Measurements from ENCODE around the gene TNS1.
"Not testable (repeated sequence)": the region's sequence is repeated elsewhere in the genome, so short reads cannot be mapped to it uniquely, and the experiment has no call there.

TNS1 gene

DNA sequence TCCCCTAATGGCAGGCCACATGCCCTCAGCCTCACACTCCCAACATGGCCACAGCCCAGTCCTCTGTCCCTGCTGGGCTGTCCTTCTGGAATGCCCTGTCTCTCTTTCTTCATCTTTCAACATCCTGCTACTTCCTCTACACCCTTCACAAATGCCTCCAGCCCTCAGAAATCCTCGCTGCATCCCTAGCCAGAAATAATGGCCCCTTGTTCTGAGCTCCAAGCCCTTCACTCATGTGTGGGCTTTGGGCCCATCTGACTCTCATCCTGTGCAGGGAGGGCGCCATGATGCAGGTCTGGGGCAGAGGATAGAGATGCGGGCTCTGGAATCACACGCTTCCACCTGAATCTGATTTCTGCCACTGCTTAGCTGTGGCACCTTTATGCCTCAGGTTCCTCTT, 181.9 kb downstream of the TNS1 start:
- H3K4me3 ChIP-seq (ENCODE audit: low read depth in 1 of 2, low read length in 2 of 2) = no peak overlapping the region
- no peak overlapping the region for H3K9ac ChIP-seq (ENCODE audit: low read length)
- no peaks in the 10 kb centered on the region for H3K27me3 ChIP-seq (ENCODE audit: control insufficient read depth in 1 of 2, insufficient read depth in 2 of 2, low read length in 2 of 2)
- H3K27ac ChIP-seq (ENCODE audit: low read depth, low read length) = no peak overlapping the region
- peaks cover 86% of the 10 kb centered on the region for H3K4me1 ChIP-seq (ENCODE audit: insufficient read depth, low read length)
- H3K9me3 ChIP-seq (ENCODE audit: low read length) = no peaks in the 10 kb centered on the region
- peaks cover 93% of the 10 kb centered on the region for H3K36me3 ChIP-seq (ENCODE audit: insufficient read depth, low read length)

- Histone ChIP-seq H3K9ac (ENCODE audit: low read length) (no peak overlapping the region), H3K4me1 (ENCODE audit: insufficient read depth, low read length) (peaks cover 85% of the 10 kb centered on the region), H3K27me3 (ENCODE audit: control insufficient read depth in 1 of 2, insufficient read depth in 2 of 2, low read length in 2 of 2) (no peaks in the 10 kb centered on the region), H3K9me3 (ENCODE audit: low read length) (no peaks in the 10 kb centered on the region), H3K36me3 (ENCODE audit: insufficient read depth, low read length) (peaks cover 93% of the 10 kb centered on the region), H3K4me3 (ENCODE audit: low read depth in 1 of 2, low read length in 2 of 2) (no peak overlapping the region), H3K27ac (ENCODE audit: low read depth, low read length) (peak overlapping the region; percentile 10)
These were observed 182.5 kb downstream of the TNS1 start for GRCh38 chr2:217820091-217820819.

DNA sequence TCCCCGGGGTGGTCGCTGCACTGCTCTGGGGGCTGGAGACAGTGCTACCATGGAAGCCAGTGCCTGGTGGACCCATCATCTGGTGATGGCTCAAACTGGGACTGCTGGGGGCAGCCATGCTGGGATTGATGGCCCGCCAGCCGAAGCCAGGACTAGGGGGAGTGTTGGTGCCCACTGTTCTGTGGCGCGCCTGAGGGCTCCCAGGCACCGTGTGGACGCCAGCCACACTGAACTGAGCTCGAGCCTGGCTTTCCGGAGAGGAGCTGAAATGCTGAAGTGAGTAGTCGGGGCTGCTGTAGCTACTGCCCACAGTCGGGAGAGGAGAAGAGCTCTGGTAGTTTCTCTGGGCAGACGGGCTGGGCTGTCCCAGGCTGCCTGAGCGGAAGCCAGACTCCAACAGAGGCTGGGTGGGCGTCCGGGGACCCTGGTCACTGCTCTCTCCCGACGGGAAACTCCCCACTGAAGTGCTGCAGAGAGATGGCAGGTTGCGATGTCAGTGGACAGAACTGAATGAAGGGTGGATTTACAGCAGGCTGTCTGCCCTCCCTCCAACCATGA, 184.4 kb downstream of the TNS1 start:
- Histone ChIP-seq H3K27ac (ENCODE audit: low read depth, low read length) (peak overlapping the region; percentile 27), H3K27me3 (ENCODE audit: control insufficient read depth in 1 of 2, insufficient read depth in 2 of 2, low read length in 2 of 2) (no peaks in the 10 kb centered on the region), H3K4me3 (ENCODE audit: low read depth in 1 of 2, low read length in 2 of 2) (no peak overlapping the region), H3K36me3 (ENCODE audit: insufficient read depth, low read length) (peaks cover 98% of the 10 kb centered on the region), H3K9me3 (ENCODE audit: low read length) (no peaks in the 10 kb centered on the region), H3K9ac (ENCODE audit: low read length) (no peak overlapping the region), H3K4me1 (ENCODE audit: insufficient read depth, low read length) (peaks cover 67% of the 10 kb centered on the region)

- H3K4me1 ChIP-seq (ENCODE audit: insufficient read depth, low read length) = peaks cover 60% of the 10 kb centered on the region
These were observed 185.1 kb downstream of the TNS1 start for GRCh38 chr2:217817466-217818292.

GRCh38 chr2:217816396-217816869, 186.4 kb downstream of the TNS1 start:
- H3K9ac ChIP-seq (ENCODE audit: low read length) = no peak overlapping the region
- H3K9me3 ChIP-seq (ENCODE audit: low read length) = no peaks in the 10 kb centered on the region
- peak overlapping the region; percentile 51 for H3K27ac ChIP-seq (ENCODE audit: low read depth, low read length)
- H3K4me1 ChIP-seq (ENCODE audit: insufficient read depth, low read length) = peaks cover 49% of the 10 kb centered on the region
- no peaks in the 10 kb centered on the region for H3K27me3 ChIP-seq (ENCODE audit: control insufficient read depth in 1 of 2, insufficient read depth in 2 of 2, low read length in 2 of 2)
- H3K4me3 ChIP-seq (ENCODE audit: low read depth in 1 of 2, low read length in 2 of 2) = no peak overlapping the region
- peaks cover 99% of the 10 kb centered on the region for H3K36me3 ChIP-seq (ENCODE audit: insufficient read depth, low read length)

More at GRCh38 chr2:217817466-217818292, 185.1 kb downstream of the TNS1 start:
- no peaks in the 10 kb centered on the region for H3K27me3 ChIP-seq (ENCODE audit: control insufficient read depth in 1 of 2, insufficient read depth in 2 of 2, low read length in 2 of 2)
- no peak overlapping the region for H3K9ac ChIP-seq (ENCODE audit: low read length)
- no peaks in the 10 kb centered on the region for H3K9me3 ChIP-seq (ENCODE audit: low read length)
- peaks cover 98% of the 10 kb centered on the region for H3K36me3 ChIP-seq (ENCODE audit: insufficient read depth, low read length)
- no peak overlapping the region for H3K4me3 ChIP-seq (ENCODE audit: low read depth in 1 of 2, low read length in 2 of 2)
- peak overlapping the region; percentile 51 for H3K27ac ChIP-seq (ENCODE audit: low read depth, low read length)

DNA sequence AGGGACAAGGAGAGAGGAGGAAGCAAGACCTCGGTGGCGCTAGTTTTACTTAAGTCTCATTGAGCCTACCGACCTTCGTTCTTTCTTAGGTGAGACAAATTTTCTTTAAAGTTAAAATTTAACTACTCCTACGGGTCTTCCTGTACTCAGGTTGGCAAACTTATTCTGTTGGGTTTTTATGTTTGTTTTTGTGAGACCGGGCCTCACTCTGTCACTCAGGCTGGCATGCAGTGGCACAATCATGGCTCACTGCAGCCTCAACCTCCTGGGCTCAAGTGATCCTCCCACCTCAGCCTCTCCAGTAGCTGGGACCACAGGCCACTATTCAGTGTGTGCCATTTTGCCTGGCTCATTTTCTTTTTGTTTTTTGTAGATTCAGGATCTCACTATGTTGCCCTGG, 189.0 kb downstream of the TNS1 start:
- no peak overlapping the region for H3K27ac ChIP-seq (ENCODE audit: low read depth, low read length)
- H3K27me3 ChIP-seq (ENCODE audit: control insufficient read depth in 1 of 2, insufficient read depth in 2 of 2, low read length in 2 of 2) = no peaks in the 10 kb centered on the region
- H3K4me1 ChIP-seq (ENCODE audit: insufficient read depth, low read length) = peaks cover 49% of the 10 kb centered on the region
- peaks cover 99% of the 10 kb centered on the region for H3K36me3 ChIP-seq (ENCODE audit: insufficient read depth, low read length)
- no peak overlapping the region for H3K9ac ChIP-seq (ENCODE audit: low read length)
- H3K4me3 ChIP-seq (ENCODE audit: low read depth in 1 of 2, low read length in 2 of 2) = no peak overlapping the region
- H3K9me3 ChIP-seq (ENCODE audit: low read length) = no peaks in the 10 kb centered on the region

GRCh38 chr2:217812170-217812569, 190.6 kb downstream of the TNS1 start:
- no peak overlapping the region for H3K4me3 ChIP-seq (ENCODE audit: low read depth in 1 of 2, low read length in 2 of 2)
- H3K27me3 ChIP-seq (ENCODE audit: control insufficient read depth in 1 of 2, insufficient read depth in 2 of 2, low read length in 2 of 2) = no peaks in the 10 kb centered on the region
- peaks cover 100% of the 10 kb centered on the region for H3K36me3 ChIP-seq (ENCODE audit: insufficient read depth, low read length)
- H3K9ac ChIP-seq (ENCODE audit: low read length) = no peak overlapping the region
- no peaks in the 10 kb centered on the region for H3K9me3 ChIP-seq (ENCODE audit: low read length)
- peaks cover 50% of the 10 kb centered on the region for H3K4me1 ChIP-seq (ENCODE audit: insufficient read depth, low read length)
- H3K27ac ChIP-seq (ENCODE audit: low read depth, low read length) = no peak overlapping the region

- Histone ChIP-seq H3K9ac (ENCODE audit: low read length) (no peak overlapping the region), H3K27ac (ENCODE audit: low read depth, low read length) (peak overlapping the region; percentile 14), H3K36me3 (ENCODE audit: insufficient read depth, low read length) (peaks cover 100% of the 10 kb centered on the region), H3K4me1 (ENCODE audit: insufficient read depth, low read length) (peaks cover 51% of the 10 kb centered on the region), H3K4me3 (ENCODE audit: low read depth in 1 of 2, low read length in 2 of 2) (no peak overlapping the region), H3K9me3 (ENCODE audit: low read length) (no peaks in the 10 kb centered on the region), H3K27me3 (ENCODE audit: control insufficient read depth in 1 of 2, insufficient read depth in 2 of 2, low read length in 2 of 2) (no peaks in the 10 kb centered on the region)
These were observed 192.5 kb downstream of the TNS1 start for GRCh38 chr2:217810260-217810659.

DNA sequence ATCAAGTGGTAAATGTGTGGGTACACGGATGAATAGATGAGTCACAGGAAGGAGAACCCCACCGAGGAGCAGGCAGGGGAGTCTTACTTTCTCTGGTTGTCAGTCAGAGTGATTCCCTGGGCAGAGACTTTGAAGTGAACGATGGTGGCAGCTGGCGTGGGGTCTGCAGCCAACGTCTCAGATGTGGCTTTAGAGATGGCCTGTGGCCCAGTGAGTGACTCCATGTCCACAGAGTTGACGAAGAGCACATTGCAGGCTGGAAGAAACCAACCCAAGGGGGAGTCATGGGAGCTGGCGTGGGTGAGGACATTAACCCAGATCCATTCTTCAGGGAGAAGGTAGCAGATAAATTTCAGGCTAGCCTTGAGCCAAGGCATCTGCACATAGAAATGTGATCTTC, 193.1 kb downstream of the TNS1 start:
- peaks cover 55% of the 10 kb centered on the region for H3K4me1 ChIP-seq (ENCODE audit: insufficient read depth, low read length)
- no peaks in the 10 kb centered on the region for H3K27me3 ChIP-seq (ENCODE audit: control insufficient read depth in 1 of 2, insufficient read depth in 2 of 2, low read length in 2 of 2)
- H3K9ac ChIP-seq (ENCODE audit: low read length) = no peak overlapping the region
- no peak overlapping the region for H3K4me3 ChIP-seq (ENCODE audit: low read depth in 1 of 2, low read length in 2 of 2)
- H3K9me3 ChIP-seq (ENCODE audit: low read length) = no peaks in the 10 kb centered on the region
- H3K27ac ChIP-seq (ENCODE audit: low read depth, low read length) = no peak overlapping the region
- peaks cover 100% of the 10 kb centered on the region for H3K36me3 ChIP-seq (ENCODE audit: insufficient read depth, low read length)

GRCh38 chr2:217808967-217809366, 193.8 kb downstream of the TNS1 start:
- not testable (repeated sequence) for H3K27me3 ChIP-seq (ENCODE audit: control insufficient read depth in 1 of 2, insufficient read depth in 2 of 2, low read length in 2 of 2); H3K9ac ChIP-seq (ENCODE audit: low read length); H3K27ac ChIP-seq (ENCODE audit: low read depth, low read length); H3K4me3 ChIP-seq (ENCODE audit: low read depth in 1 of 2, low read length in 2 of 2); H3K9me3 ChIP-seq (ENCODE audit: low read length)
- Histone ChIP-seq H3K36me3 (ENCODE audit: insufficient read depth, low read length) (peaks cover 100% of the 10 kb centered on the region), H3K4me1 (ENCODE audit: insufficient read depth, low read length) (peaks cover 55% of the 10 kb centered on the region)

GRCh38 chr2:217808326-217808725, 194.5 kb downstream of the TNS1 start:
- H3K27ac ChIP-seq (ENCODE audit: low read depth, low read length) = peak overlapping the region; percentile 55

More at GRCh38 chr2:217808326-217808725, 194.5 kb downstream of the TNS1 start:
- Histone ChIP-seq H3K9me3 (ENCODE audit: low read length) (no peaks in the 10 kb centered on the region), H3K9ac (ENCODE audit: low read length) (no peak overlapping the region), H3K36me3 (ENCODE audit: insufficient read depth, low read length) (peaks cover 100% of the 10 kb centered on the region), H3K27me3 (ENCODE audit: control insufficient read depth in 1 of 2, insufficient read depth in 2 of 2, low read length in 2 of 2) (no peaks in the 10 kb centered on the region), H3K4me3 (ENCODE audit: low read depth in 1 of 2, low read length in 2 of 2) (no peak overlapping the region), H3K4me1 (ENCODE audit: insufficient read depth, low read length) (peaks cover 55% of the 10 kb centered on the region)
